ENCODE measurements around the gene PPARG. TPM values are rescaled to one million over a fixed set of nuclear protein-coding genes. Genes with fewer than 3 reads are reported as not detected.

PPARG gene
- total and polyA plus RNA-seq, 2 of the 13 experiments (the other 11 are each of a cell fraction or from before 2014, with no cell fraction given) = 13.9 to 58.3 TPM

- TF ChIP-seq GABPA (IDR thresholded peaks at IDR 0.05; ENCODE audit: low read depth, low read length) = no peak
- peak; percentile 42; the same call in 1 of the 2 replicates for TF ChIP-seq GABPA (CRISPR knock-in tag; IDR thresholded peaks at IDR 0.05; ENCODE audit: low read depth)
- no peak for TF ChIP-seq RORA (CRISPR knock-in tag; IDR thresholded peaks at IDR 0.05)
- no peak for TF ChIP-seq ZNF251 (CRISPR knock-in tag; IDR thresholded peaks at IDR 0.05)
- TF ChIP-seq KLF6 (CRISPR knock-in tag; IDR thresholded peaks at IDR 0.05) = no peak
- 0 out of 2 replicates have a peak, but pooled peaks have one; percentile 28 for TF ChIP-seq MED13 (CRISPR knock-in tag; IDR thresholded peaks at IDR 0.05)
- no peak for TF ChIP-seq ZNF280B (CRISPR knock-in tag; IDR thresholded peaks at IDR 0.05; ENCODE audit: borderline replicate concordance)
- 0 out of 2 replicates have a peak, but pooled peaks have one; percentile 27 for TF ChIP-seq SIX4 (CRISPR knock-in tag; IDR thresholded peaks at IDR 0.05)
- TF ChIP-seq, protein P1, sequence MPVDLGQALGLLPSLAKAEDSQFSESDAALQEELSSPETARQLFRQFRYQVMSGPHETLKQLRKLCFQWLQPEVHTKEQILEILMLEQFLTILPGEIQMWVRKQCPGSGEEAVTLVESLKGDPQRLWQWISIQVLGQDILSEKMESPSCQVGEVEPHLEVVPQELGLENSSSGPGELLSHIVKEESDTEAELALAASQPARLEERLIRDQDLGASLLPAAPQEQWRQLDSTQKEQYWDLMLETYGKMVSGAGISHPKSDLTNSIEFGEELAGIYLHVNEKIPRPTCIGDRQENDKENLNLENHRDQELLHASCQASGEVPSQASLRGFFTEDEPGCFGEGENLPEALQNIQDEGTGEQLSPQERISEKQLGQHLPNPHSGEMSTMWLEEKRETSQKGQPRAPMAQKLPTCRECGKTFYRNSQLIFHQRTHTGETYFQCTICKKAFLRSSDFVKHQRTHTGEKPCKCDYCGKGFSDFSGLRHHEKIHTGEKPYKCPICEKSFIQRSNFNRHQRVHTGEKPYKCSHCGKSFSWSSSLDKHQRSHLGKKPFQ (CRISPR knock-in tag; IDR thresholded peaks at IDR 0.05; ENCODE audit: insufficient replicate concordance) = peak; percentile 86
- no peak for TF ChIP-seq SRY (CRISPR knock-in tag; IDR thresholded peaks at IDR 0.05)
- TF ChIP-seq, protein P2, sequence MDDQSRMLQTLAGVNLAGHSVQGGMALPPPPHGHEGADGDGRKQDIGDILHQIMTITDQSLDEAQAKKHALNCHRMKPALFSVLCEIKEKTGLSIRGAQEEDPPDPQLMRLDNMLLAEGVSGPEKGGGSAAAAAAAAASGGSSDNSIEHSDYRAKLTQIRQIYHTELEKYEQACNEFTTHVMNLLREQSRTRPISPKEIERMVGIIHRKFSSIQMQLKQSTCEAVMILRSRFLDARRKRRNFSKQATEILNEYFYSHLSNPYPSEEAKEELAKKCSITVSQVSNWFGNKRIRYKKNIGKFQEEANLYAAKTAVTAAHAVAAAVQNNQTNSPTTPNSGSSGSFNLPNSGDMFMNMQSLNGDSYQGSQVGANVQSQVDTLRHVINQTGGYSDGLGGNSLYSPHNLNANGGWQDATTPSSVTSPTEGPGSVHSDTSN (CRISPR knock-in tag; IDR thresholded peaks at IDR 0.05; ENCODE audit: borderline replicate concordance) = no peak
- 0 out of 2 replicates have a peak, but pooled peaks have one; percentile 23 for TF ChIP-seq SNAPC2 (CRISPR knock-in tag; IDR thresholded peaks at IDR 0.05)
- no peak for TF ChIP-seq ZNF382 (CRISPR knock-in tag; IDR thresholded peaks at IDR 0.05; ENCODE audit: borderline replicate concordance)
- TF ChIP-seq HNF4G (IDR thresholded peaks at IDR 0.05; ENCODE audit: borderline replicate concordance, low read depth, low read length) = no peak
- TF ChIP-seq HNF4G (CRISPR knock-in tag; IDR thresholded peaks at IDR 0.05; ENCODE audit: borderline replicate concordance, low read depth) = peak; percentile 52; the same call in 1 of the 2 replicates
- TF ChIP-seq ELF3 (CRISPR knock-in tag; IDR thresholded peaks at IDR 0.05) = peak; percentile 88
- peak; percentile 43; the same call in 1 of the 2 replicates for TF ChIP-seq ZNF501 (CRISPR knock-in tag; IDR thresholded peaks at IDR 0.05)
- TF ChIP-seq AHR (CRISPR knock-in tag; IDR thresholded peaks at IDR 0.05) = no peak
- no peak for TF ChIP-seq HMGA1 (CRISPR knock-in tag; conservative IDR thresholded peaks at IDR 0.05)
- TF ChIP-seq ARNT2 (CRISPR knock-in tag; IDR thresholded peaks at IDR 0.05; ENCODE audit: low read depth) = 0 out of 2 replicates have a peak, but pooled peaks have one; percentile 14
- TF ChIP-seq FOSL1 (CRISPR knock-in tag; IDR thresholded peaks at IDR 0.05; ENCODE audit: borderline replicate concordance) = no peak
- no peak for TF ChIP-seq U2AF1 (optimal IDR thresholded peaks at IDR 0.05; ENCODE audit: low read depth, low read length)
- TF ChIP-seq PHF5A (CRISPR knock-in tag; IDR thresholded peaks at IDR 0.05; ENCODE audit: low read depth, unreplicated experiment) = peak; percentile 25
These were observed 163.8 kb downstream of the PPARG start (continued) for GRCh38 chr3:12452361-12453330.

Data from HepG2 (cell line).